Memory B cell (primary cell): ENCODE measurements around the gene NFATC2IP.
"Not testable (repeated sequence)": the region's sequence is repeated elsewhere in the genome, so short reads cannot be mapped to it uniquely, and the experiment has no call there.

ENCODE experiments used
- ATAC-seq: fragments of 150-1000 bp; cut with Tn5 transposase; 2 replicates; pipeline ENCODE4 v1.10.0; 2021; ENCODE audit warnings: low read depth, mild to moderate bottlenecking, moderate library complexity
- DNase-seq, 2 donors: peaks; one replicate each; pipeline ENCODE4 v3.0.0; 2022; ENCODE audit warnings: low spot score in 2 of 2
- H3K27ac Mint-ChIP-seq: one replicate; pipeline ENCODE4 v1.8.0; 2022; ENCODE audit warnings: mild to moderate bottlenecking, moderate library complexity, mixed read lengths
- H3K27me3 Mint-ChIP-seq: one replicate; pipeline ENCODE4 v1.8.0; 2022; ENCODE audit warnings: mixed read lengths
- H3K36me3 Mint-ChIP-seq: one replicate; pipeline ENCODE4 v1.8.0; 2022; ENCODE audit warnings: mild to moderate bottlenecking, mixed read lengths
- H3K4me1 Mint-ChIP-seq: one replicate; pipeline ENCODE4 v1.8.0; 2022; ENCODE audit warnings: mixed read lengths
- H3K4me3 Mint-ChIP-seq: one replicate; pipeline ENCODE4 v1.8.0; 2022; ENCODE audit warnings: mild to moderate bottlenecking, moderate library complexity, mixed read lengths
- H3K9me3 Mint-ChIP-seq: one replicate; pipeline ENCODE4 v1.8.0; 2022; ENCODE audit warnings: mixed read lengths

The NFATC2IP gene

DNA sequence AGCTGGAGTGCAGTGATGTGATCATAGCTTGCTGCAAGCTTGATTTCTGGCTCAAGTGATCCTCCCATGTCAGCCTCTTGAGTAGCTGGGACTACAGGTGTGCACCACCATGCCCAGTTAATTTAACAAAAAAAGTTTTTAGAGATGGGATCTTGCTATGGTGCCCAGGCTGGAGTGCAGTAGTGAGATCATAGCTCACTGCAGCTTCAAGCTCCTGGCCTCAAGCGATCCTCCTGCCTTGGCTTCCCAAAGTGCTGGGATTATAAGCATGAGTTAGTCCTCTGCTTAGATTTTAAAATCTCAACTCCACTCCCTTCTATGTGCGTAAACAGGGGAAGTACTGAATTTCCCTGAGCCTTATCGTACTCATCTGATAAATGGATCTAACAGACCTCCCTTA is 32.0 kb upstream of the NFATC2IP start:
- Mint-ChIP-seq H3K9me3 (no peaks in the 10 kb centered on the region), H3K4me1 (peaks cover 16% of the 10 kb centered on the region), H3K27ac (no peak overlapping the region), H3K36me3 (peaks cover 26% of the 10 kb centered on the region), H3K4me3 (no peak overlapping the region), H3K27me3 (no peaks in the 10 kb centered on the region)
- ATAC-seq, result no peak
- no peak for DNase-seq

DNA sequence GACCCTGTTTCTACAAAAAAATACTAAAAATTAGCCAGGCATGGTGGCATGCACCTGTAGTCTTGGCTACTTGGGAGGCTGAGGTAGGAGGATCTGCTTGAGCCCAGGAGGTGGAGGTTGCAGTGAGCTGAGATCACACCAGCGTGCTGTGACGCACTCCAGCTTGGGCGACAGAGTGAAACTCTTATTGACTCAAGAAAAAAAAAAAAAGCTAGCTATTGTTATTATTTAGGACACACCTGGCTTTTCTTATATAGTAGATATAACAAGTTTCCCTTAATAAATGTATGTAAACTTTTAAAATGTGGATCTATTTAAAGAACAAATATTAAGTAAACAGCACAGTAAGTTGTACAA is 27.5 kb upstream of the NFATC2IP start:
- Mint-ChIP-seq H3K27me3 (no peaks in the 10 kb centered on the region), H3K36me3 (peaks cover 11% of the 10 kb centered on the region), H3K4me1 (peaks cover 33% of the 10 kb centered on the region), H3K4me3 (peak overlapping the region; percentile 98), H3K27ac (peak overlapping the region; percentile 97), H3K9me3 (no peaks in the 10 kb centered on the region)
- no peak for ATAC-seq
- no peak for DNase-seq

GRCh38 chr16:28923652-28924398 is 26.9 kb upstream of the NFATC2IP start:
- Mint-ChIP-seq H3K27me3 (no peaks in the 10 kb centered on the region), H3K4me3 (peak overlapping the region; percentile 98), H3K27ac (peak overlapping the region; percentile 97), H3K36me3 (peaks cover 11% of the 10 kb centered on the region), H3K4me1 (peaks cover 34% of the 10 kb centered on the region), H3K9me3 (no peaks in the 10 kb centered on the region)
- DNase-seq, result peak; percentile 64 to 71
- peak; percentile 58 for ATAC-seq

DNA sequence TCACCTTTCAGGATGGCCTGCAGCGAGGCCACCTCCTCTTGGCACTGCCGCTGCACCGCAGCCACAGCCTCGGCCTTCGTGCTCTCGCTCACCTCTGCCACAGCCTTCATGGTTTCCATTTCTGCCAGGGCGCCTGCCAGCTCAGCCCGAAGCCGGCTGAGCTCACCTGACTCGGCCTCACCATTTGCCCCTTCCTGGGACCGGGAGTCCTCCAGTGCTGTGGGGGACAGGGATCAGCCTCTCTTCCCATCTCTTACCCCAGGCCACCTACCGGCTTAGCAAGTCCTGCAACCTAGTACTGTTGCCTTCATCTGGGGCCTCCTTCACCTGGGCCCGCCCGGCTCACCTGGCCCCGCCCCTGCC is 26.4 kb upstream of the NFATC2IP start:
- DNase-seq (peak in 1 of 2 donors; percentile 59), ATAC-seq (peak; percentile 4)
- H3K4me3 Mint-ChIP-seq, result peak overlapping the region; percentile 98
- H3K9me3 Mint-ChIP-seq, result no peaks in the 10 kb centered on the region
- peak overlapping the region; percentile 97 for H3K27ac Mint-ChIP-seq
- H3K27me3 Mint-ChIP-seq, result no peaks in the 10 kb centered on the region
- H3K4me1 Mint-ChIP-seq, result peaks cover 36% of the 10 kb centered on the region
- H3K36me3 Mint-ChIP-seq, result peaks cover 8% of the 10 kb centered on the region

DNA sequence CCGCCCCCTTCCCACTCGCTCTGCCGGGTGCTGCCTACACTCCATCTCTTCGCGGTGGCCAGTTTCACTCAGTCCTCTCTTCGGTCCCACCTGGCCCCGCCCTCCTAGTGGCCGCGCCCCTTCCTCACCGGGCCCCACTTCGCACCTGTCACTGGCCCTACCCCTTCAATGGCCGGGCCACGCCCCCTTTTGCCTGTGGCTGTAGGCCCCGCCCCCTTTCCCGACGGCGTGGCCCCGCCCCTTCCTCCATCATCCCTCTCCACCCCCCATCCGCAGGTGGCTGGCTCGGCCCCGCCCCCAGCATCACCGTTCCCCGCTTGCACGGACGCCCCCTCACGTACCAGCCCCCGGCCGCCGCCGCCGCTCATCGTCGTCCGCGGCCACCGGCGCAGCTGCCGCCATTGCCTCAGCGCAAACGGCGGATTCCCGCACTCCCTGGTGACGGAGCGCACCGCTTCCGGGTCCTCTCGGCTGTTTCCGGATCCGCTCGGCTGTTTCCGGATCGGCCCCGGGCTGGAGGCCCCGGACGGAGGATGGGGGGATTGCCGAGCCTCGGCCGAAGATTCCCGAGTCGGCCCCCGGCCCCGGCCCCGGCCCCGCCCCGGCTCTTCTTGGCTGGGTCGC is 25.9 kb upstream of the NFATC2IP start, which contains the start of gene RABEP2:
TSS of gene RABEP2 (minus strand) at position 477 of the 624 bp plus-strand sequence. CDS start at position 402, 75 bp downstream.
- Mint-ChIP-seq H3K36me3 (peaks cover 5% of the 10 kb centered on the region), H3K9me3 (no peaks in the 10 kb centered on the region), H3K27me3 (no peaks in the 10 kb centered on the region), H3K27ac (peak within 1 kb of the TSS; percentile 97), H3K4me1 (peaks cover 36% of the 10 kb centered on the region), H3K4me3 (peak within 1 kb of the TSS; percentile 98)
- ATAC-seq (peak; percentile 67), DNase-seq (peak; percentile 99 to 100)

GRCh38 chr16:28925386-28926228 is 25.1 kb upstream of the NFATC2IP start:
- Mint-ChIP-seq H3K4me1 (peaks cover 42% of the 10 kb centered on the region), H3K9me3 (no peaks in the 10 kb centered on the region), H3K4me3 (peak overlapping the region; percentile 98), H3K27ac (peak overlapping the region; percentile 97), H3K27me3 (no peaks in the 10 kb centered on the region), H3K36me3 (peaks cover 4% of the 10 kb centered on the region)
- DNase-seq (peak in 1 of 2 donors; percentile 74), ATAC-seq (peak; percentile 33)

GRCh38 chr16:28926284-28926683 is 24.5 kb upstream of the NFATC2IP start:
- not testable (repeated sequence) for H3K36me3 Mint-ChIP-seq, H3K9me3 Mint-ChIP-seq, H3K27me3 Mint-ChIP-seq, ATAC-seq, DNase-seq
- peaks cover 44% of the 10 kb centered on the region for H3K4me1 Mint-ChIP-seq
- H3K27ac Mint-ChIP-seq, result peak overlapping the region; percentile 97
- peak overlapping the region; percentile 98 for H3K4me3 Mint-ChIP-seq

DNA sequence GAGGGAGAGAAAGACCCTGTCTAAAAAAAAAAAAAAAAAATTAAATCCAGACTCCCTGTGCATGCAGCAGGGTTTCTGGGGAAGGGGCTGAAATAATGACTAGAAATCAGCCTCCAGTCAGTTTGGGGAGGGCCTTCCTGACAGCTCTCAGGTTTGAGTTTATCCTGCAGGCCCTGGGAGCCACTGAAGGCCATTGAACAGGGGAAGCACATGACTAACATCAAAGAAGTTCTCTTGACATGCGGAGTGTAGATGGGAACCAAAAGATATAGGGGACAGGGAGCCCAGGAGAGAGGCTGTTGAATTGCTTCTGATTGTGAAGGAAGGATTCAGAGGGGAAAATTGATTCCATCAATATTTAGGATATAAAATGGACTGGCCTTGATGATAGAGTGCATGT is 22.9 kb upstream of the NFATC2IP start:
- Mint-ChIP-seq H3K36me3 (no peaks in the 10 kb centered on the region), H3K27me3 (no peaks in the 10 kb centered on the region), H3K9me3 (no peaks in the 10 kb centered on the region), H3K4me3 (no peak overlapping the region), H3K27ac (peak overlapping the region; percentile 32), H3K4me1 (peaks cover 46% of the 10 kb centered on the region)
- DNase-seq, result no peak
- no peak for ATAC-seq

- Mint-ChIP-seq H3K4me3 (peak overlapping the region; percentile 96), H3K27me3 (no peaks in the 10 kb centered on the region), H3K9me3 (no peaks in the 10 kb centered on the region), H3K36me3 (peaks cover 8% of the 10 kb centered on the region), H3K4me1 (peaks cover 42% of the 10 kb centered on the region), H3K27ac (peak overlapping the region; percentile 91)
- ATAC-seq, result no peak
- no peak for DNase-seq
These were observed 20.5 kb upstream of the NFATC2IP start for GRCh38 chr16:28930203-28930602.

- Mint-ChIP-seq H3K9me3 (no peaks in the 10 kb centered on the region), H3K4me3 (peak overlapping the region; percentile 96), H3K36me3 (peaks cover 13% of the 10 kb centered on the region), H3K27me3 (no peaks in the 10 kb centered on the region), H3K27ac (peak overlapping the region; percentile 91), H3K4me1 (peaks cover 45% of the 10 kb centered on the region)
- peak; percentile 37 to 38 for DNase-seq
- peak; percentile 82 for ATAC-seq
These were observed 20.1 kb upstream of the NFATC2IP start for GRCh38 chr16:28930652-28931051.

GRCh38 chr16:28931801-28932225 is 18.9 kb upstream of the NFATC2IP start, which contains the start of gene CD19:
CD19 (plus strand) TSS chr16:28931971; CDS start chr16:28932001, 30 bp downstream.
- H3K4me3 Mint-ChIP-seq, result peak within 1 kb of the TSS; percentile 96
- peak within 1 kb of the TSS; percentile 91 for H3K27ac Mint-ChIP-seq
- peak; percentile 22 for ATAC-seq
- no peaks in the 10 kb centered on the region for H3K9me3 Mint-ChIP-seq
- peaks cover 48% of the 10 kb centered on the region for H3K4me1 Mint-ChIP-seq
- DNase-seq, result no peak
- H3K27me3 Mint-ChIP-seq, result no peaks in the 10 kb centered on the region
- H3K36me3 Mint-ChIP-seq, result peaks cover 22% of the 10 kb centered on the region

- Mint-ChIP-seq H3K4me1 (peaks cover 48% of the 10 kb centered on the region), H3K9me3 (no peaks in the 10 kb centered on the region), H3K27ac (peak overlapping the region; percentile 91), H3K36me3 (peaks cover 26% of the 10 kb centered on the region), H3K4me3 (peak overlapping the region; percentile 96), H3K27me3 (no peaks in the 10 kb centered on the region)
- ATAC-seq (no peak), DNase-seq (no peak)
These were observed 18.2 kb upstream of the NFATC2IP start for GRCh38 chr16:28932339-28933141.

DNA sequence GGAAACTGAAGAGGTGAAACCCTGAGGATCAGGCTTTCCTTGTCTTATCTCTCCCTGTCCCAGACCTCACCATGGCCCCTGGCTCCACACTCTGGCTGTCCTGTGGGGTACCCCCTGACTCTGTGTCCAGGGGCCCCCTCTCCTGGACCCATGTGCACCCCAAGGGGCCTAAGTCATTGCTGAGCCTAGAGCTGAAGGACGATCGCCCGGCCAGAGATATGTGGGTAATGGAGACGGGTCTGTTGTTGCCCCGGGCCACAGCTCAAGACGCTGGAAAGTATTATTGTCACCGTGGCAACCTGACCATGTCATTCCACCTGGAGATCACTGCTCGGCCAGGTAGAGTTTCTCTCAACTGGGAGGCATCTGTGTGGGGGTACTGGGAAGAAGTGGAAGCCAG is 17.6 kb upstream of the NFATC2IP start:
- peaks cover 47% of the 10 kb centered on the region for H3K4me1 Mint-ChIP-seq
- H3K27me3 Mint-ChIP-seq, result no peaks in the 10 kb centered on the region
- DNase-seq (no peak), ATAC-seq (no peak)
- H3K9me3 Mint-ChIP-seq, result no peaks in the 10 kb centered on the region
- H3K27ac Mint-ChIP-seq, result peak overlapping the region; percentile 91
- H3K36me3 Mint-ChIP-seq, result peaks cover 32% of the 10 kb centered on the region
- H3K4me3 Mint-ChIP-seq, result peak overlapping the region; percentile 96
